ENCODE data around the gene GPR137C.
"Not testable (repeated sequence)": the region's sequence is repeated elsewhere in the genome, so short reads cannot be mapped to it uniquely, and the experiment has no call there.

The GPR137C gene

DNA sequence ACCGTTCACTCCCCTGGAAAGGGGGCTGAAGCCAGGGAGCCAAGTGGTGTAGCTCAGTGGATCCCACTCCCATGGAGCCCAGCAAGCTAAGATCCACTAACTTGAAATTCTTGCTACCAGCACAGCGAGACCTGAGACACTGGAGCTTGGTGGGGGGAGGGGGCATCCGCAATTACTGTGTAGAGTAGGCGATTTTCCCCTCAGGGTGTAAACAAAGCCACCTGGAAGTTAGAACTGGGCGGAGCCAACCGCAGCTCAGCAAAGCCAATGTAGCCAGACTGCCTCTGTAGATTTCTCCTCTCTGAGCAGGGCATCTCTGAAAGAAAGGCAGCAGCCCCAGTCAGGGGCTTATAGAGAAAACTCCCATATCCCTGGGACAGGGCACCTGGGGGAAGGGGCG lies 15.8 kb downstream of the GPR137C start:
- not testable (repeated sequence) for DNase-seq

DNA sequence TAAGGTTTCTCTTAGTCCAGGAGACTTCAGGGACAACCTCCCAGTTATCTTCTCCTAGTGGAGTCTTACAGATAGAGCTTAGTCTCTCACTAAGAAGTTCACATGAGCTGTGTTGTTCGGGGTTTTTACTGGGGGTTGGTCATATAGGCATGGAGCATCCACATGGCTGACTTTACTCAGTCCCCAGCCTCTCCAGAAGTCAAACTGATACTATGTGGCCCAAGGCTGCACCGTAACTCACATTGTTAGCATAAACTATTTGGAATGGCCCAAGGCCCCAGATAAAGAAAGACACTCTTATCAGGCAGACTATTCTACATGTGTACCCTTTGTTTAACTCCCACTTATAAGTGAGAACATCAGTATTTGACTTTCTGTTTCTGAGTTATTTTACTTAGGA lies 23.2 kb downstream of the GPR137C start:
- no peak for DNase-seq

DNA sequence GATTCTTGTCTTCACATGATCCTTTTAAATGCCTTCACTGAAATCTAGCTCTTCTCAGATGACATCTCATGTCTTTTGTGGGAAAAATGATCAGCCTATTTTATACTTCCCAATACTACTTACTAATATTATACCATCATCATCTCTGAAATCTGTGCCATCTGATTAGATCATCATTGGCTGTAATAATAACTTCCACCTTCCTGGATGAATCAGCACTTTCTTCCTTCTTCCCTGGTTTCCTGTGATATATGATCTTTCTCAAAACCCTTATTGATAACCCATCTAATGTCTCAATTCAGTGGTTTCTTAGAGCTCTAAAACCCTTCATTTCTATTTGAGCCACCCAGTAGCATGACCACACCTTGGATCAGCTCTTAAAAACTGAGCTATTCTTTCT lies 30.9 kb downstream of the GPR137C start:
- no peak for DNase-seq

GRCh38 chr14:52589646-52590045 lies 37.0 kb downstream of the GPR137C start:
- DNase-seq: no peak

GRCh38 chr14:52590318-52590717 lies 37.7 kb downstream of the GPR137C start:
- no peak for DNase-seq

- no peak for DNase-seq
Observed at GRCh38 chr14:52596320-52596719, 43.7 kb downstream of the GPR137C start.

DNA sequence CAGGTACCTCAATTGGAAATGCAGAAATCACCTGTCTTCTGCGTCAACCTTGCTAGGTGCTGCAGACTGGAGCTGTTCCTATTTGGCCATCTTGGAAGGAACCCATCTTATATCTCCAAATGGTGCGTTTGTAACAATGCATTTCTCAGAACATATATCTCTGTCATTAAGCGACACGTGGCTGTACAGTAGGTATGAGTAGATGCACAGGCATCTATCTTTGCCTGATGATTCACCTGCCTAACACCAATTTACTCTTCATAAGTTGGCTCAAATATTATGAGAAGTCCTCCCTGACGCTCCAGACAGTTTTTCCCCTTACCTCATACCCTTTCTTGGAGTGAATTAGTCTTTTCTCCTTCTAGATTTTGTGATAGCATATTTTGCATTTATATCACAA lies 44.2 kb downstream of the GPR137C start:
- no peak for DNase-seq

DNA sequence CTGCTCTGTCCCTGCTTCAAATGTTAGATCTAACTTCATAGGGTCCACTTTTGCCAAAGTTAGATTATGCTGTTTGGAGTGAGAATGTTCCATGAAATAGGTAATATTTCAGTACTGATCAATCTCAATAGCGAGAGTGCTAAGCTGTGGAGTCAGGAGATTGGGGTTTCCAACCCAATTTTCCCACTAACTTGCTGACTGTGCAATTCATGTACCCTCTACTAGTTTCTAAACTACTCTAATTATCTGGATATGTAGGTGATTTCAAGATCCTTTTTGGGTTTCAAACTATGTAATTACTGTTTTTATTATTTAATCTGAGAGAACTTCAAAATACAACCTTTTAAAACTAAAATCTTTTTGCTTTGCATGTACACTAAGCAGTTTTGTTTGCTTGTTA lies 45.9 kb downstream of the GPR137C start:
- DNase-seq: no peak

GRCh38 chr14:52599974-52600373 lies 47.3 kb downstream of the GPR137C start:
- DNase-seq: no peak

DNA sequence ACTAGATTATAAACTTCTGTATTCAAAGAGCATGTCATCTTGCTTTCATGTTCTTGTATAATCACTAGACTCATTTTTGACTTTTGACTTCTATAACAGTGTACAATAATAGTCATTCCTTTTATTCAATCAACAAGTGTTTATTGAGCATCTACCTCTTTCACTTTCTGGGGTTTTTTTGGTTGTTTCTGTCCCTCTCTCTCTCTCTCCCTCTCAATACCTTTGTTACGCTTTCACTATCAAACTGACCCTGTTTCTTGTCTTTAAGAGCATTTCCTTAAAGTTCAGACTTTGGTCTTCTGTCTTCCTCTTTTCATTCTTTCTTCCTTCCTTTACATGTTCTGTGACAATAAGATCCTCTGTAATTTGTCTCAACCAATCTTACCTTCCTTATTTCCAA lies 49.5 kb downstream of the GPR137C start:
- no peak for DNase-seq

DNA sequence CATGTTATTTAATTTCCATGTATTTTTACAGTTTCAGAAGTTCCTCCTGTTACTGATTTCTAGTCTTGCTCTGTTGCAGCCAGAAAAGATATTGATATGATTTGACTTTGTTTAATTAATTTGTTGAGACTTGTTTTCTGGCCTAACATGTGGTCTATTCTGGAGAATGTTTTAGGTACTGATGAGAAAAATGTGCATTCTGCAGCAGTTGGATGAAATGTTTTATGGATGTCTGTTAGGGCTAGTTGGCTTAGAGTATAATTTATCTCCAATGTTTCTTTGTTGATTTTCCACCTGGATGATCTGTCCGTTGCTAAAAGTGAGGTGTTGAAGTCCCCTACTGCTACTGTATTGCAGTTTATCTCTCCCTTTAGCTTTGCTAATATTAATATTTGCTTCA lies 54.4 kb downstream of the GPR137C start:
- DNase-seq: no peak

DNA sequence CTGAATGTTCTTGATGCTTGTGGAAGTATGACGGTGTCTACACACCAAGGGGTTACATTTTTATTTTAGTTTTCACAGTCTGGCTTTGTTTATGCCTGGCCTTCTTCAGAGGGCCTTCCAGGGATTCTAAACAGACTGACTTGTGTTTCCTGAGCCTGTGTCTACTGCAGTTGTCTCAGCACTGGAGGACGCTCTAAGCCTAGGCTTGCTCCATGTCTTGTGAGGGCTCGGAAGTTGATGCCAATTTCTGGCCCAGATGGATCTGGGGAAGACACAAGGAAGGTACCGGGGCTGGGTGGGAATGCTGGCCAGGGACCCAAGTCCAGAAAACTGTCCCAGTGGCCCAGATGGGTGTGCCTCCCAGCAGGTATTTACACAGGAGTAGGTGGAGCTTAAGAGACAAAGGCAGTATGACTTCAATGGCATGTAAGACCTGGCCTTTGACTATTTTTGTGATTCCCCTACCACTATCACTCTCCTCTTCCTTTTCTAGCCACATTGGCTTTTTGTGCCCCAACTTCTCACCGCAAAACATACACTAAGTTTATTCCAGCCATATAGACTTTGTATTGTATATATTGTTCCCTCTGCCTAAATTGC lies 56.9 kb downstream of the GPR137C start:
- no peak for DNase-seq

DNA sequence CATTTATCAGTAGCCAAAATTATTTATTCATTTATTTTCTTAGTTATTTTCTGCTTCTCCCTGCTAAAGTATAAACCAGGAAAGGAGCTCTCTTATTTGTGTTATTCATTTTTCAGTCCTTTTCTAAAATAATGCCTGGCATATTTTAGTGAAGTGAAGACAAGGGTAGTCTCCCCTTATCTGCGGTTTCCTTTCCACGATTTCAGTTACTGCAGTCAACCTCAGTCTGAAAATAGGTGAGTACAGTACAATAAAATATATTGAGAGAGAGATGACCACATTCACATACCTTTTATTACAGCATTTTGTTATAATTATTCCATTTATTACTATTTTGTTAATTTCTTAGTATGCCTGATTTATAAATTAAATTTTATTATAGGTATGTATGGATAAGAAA lies 57.6 kb downstream of the GPR137C start:
- DNase-seq: no peak

DNA sequence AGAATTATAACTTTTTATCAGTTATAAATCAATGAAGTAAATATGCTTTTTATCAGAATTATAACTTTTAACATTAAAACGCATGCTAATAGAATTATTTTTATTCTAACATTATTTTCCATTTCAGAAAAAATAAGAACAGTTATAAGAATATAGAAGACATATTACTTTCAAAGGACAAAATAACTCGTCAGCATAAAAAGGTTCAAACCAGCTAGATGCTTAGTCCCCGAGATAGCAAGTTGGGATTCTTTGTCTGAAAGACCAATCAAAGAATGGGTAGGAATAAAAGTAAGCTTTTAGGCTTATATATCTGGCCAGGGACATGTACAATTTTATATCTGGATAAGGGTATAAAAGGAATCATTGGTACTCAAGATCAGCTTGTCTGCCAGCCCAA lies 66.0 kb downstream of the GPR137C start:
- DNase-seq: no peak

GRCh38 chr14:52619687-52620086 lies 67.1 kb downstream of the GPR137C start:
- no peak for DNase-seq

- DNase-seq: no peak
Observed at GRCh38 chr14:52640137-52640536, 87.5 kb downstream of the GPR137C start.

- no peak for DNase-seq
Observed at GRCh38 chr14:52641745-52642144, 89.1 kb downstream of the GPR137C start.

DNA sequence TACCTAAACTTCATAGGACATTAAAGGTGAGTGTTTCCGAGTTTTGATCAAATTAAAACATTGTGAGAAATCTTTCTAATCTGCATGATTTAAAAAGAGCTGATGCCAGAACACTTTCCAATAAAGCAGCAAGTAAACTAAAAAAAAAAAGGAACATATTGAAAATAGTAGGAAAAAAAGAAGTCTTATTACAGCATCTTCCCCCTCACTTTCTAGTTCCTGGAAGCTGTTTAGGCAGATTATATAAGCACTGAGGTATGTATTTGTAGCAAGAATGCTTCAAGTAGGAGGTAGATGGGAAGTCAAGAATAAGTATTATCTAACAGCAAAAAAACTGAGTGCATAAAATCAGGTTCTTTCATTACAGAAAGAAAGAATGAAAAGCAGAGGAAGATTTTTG lies 96.9 kb downstream of the GPR137C start:
- DNase-seq: no peak

- DNase-seq: no peak
Observed at GRCh38 chr14:52650774-52651173, 98.1 kb downstream of the GPR137C start.

- no peak for DNase-seq
Observed at GRCh38 chr14:52656905-52657304, 104.3 kb downstream of the GPR137C start.

- DNase-seq: no peak
Observed at GRCh38 chr14:52660325-52660724, 107.7 kb downstream of the GPR137C start.

- no peak for DNase-seq
Observed at GRCh38 chr14:52660832-52661231, 108.2 kb downstream of the GPR137C start.

- no peak for DNase-seq
Observed at GRCh38 chr14:52661314-52661713, 108.7 kb downstream of the GPR137C start.

- DNase-seq: no peak
Observed at GRCh38 chr14:52663850-52664249, 111.2 kb downstream of the GPR137C start.

- DNase-seq: no peak
Observed at GRCh38 chr14:52678591-52678990, 126.0 kb downstream of the GPR137C start.

Measured in activated naive CD4-positive, alpha-beta T cell (primary cell).